ENCODE measurements around the gene KCNQ5.

Gene KCNQ5

DNA sequence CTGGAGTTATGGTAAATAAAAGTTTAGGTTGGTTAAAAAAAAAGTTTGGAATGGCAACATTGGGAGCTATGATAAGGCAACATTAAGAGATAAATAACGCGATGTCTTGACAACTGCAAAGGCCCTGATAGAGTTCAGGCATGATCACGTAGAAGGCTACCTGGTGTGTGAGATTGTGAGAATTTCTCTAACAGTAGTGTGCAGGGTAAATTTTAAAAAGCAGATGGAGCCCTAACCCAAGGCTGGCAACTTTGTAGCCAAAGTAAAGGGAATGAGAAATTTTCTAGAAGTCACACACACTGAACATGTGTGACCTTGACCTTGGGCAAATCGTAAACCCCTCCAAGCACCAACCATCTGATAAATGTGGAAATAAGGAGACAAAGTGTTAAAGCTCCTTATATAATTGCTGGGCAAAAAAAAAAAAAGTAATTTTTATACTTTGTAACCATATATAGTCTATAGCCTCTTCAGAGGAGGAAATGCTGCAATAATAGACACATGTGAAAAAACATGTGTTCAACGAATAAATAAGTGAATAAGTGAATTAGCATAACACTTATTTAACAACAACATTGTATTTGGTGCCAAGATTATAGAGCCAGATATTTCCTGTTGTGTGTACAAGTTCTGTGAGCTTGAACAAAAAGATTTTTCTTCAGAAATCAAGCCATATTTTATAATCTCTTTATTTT, 18.2 kb downstream of the KCNQ5 start:
- no peak for DNase-seq (ENCODE audit: low spot score)

DNA sequence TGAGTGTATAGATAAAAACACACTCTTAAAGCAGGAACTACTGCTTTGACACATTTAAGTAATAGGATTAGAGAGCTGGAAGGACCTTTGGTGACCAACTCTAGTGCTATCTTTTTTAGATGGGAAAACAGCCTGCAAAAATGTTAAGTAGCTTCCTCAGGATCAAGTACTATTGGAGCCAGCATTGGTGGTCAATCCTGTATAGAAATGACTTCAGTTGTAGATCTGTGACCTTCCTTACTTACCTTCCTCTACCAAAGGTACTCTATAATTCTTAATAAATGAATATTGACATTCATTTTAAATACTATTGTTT, 18.7 kb downstream of the KCNQ5 start:
- DNase-seq (ENCODE audit: low spot score) = no peak

DNA sequence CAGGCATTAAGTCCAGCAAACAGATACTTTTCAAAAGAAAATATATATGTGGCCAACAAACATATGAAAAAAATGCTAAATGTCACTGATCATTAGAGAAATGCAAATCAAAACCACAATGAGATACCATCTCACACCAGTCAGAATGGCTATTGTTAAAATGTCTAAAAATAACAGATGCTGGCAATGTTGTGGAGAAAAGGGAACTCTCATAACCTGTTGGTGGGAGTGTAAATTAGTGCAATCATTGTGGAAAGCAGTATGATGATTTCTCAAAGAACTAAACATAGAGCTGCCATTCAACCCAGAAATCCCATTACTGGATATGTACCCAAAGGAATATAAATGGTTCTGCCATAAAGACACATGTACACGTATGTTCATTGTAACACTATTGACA, 20.6 kb downstream of the KCNQ5 start:
- DNase-seq (ENCODE audit: low spot score) = no peak

DNA sequence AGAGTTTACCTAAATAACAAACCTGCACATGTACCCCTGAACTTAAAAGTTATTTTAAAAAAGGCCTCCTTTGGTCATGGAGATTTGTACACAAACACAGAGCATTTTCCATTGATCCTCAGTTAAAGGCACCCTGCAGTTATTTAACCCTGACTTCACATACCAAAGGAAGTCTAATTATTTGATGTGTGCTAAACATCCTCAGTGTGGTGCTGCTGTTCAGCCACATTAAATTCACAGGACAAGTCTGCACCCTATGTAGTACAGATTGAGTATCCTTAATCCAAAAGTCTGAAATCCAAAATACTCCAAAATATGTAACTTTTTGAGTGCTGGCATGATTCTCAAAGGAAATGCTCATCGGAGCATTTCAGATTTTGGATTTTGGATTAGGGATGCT, 21.4 kb downstream of the KCNQ5 start:
- DNase-seq (ENCODE audit: low spot score) = no peak

DNA sequence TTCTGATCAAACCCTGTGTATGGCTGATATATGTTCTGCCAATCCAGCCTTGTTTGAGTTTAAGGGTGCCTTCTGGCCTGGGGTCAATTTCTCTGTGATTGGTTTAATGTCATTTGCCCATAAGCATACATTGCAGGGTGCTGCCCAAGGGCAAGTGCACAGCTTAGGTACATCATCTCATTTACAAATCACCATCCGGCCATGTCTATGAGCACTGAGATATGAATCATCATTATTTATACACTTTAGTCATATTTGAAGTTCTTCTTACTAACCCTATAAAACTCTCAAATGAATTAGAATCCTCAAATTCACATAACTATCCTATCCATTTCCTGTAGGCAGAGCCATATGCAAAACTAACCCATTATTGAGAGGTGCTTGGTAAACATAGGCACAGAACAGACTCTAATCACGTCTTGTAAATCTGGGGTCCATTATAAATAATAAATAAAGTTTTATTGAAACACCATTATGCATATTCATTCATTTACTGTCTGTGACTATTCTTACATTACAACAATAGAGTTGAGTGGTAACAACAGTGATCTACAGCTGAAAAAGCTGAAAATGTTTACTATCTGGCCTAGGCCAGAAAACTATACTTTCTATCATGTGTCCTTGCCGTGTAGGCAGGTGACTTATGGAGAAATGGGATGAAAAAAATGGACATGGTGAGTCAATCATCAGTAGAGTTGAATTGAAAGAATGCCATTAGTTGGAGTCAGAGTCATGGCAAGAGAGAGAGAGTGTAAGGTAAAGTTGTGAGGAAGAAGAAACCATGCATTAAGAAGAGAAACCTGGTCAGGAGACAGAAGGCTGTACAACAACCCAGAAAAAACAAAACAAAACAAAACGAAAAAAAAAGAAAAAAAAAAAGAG, 25.0 kb downstream of the KCNQ5 start:
- DNase-seq (ENCODE audit: low spot score) = no peak

DNA sequence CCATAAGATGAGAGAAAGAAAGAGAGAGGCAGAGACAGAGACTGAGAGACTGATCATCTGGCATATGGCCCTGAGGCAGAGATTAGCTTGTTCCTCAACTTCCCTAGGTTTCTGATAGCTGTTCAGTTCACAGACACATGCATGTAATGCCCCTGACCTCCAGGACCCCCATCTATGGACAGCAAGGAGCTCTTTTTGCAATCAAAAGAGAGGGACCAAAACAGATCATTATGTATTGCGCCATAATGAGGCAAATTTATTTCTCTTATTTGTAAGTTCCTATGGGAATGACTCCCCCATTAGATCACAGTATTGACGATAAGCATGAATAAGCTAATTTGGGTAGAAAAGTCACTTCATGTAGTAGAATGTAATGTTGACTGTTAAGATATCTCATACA, 25.6 kb downstream of the KCNQ5 start:
- DNase-seq (ENCODE audit: low spot score) = no peak

DNA sequence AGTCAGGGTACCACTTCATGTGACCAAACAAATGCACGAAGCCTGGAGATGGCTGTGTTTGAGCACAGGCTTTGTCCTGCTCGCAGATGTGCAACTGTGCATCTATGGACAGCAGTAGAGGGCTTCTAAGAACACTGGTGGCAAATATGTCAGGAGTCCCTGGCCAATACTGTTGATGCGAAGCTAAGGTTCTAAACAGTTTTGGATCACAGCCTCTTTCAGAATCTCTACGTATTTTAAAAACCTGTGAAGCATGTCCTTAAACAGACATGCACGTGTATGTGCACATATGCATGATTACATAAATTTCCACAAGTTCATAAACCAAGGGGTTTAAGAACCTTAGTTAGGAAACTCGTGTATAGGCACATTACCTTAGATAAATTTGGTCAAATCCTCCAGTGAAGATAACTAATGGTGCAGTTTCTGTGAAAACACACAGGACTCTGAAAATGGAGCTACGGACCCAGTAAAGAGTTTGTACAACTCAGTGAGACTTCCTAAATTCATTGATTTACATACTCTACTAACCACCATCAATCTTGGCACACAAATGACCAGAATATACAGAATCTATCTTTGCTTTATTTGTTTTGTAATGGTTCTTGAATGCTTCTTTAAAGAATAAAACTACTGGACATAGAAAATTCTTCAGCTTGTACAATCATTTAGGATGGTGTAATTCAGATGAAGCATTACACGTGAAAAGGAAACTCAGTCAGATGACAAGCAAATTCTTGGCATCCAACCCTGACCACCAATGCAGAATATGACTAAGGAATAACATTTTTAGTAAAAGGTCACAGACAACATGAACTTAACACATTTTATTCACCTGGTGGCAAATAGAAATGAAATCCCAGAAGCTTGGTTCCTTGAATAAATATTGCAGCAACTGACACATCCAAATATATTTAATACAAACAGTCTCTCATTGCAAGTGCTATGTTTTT, 27.4 kb downstream of the KCNQ5 start:
- DNase-seq (ENCODE audit: low spot score) = peak; percentile 71

DNA sequence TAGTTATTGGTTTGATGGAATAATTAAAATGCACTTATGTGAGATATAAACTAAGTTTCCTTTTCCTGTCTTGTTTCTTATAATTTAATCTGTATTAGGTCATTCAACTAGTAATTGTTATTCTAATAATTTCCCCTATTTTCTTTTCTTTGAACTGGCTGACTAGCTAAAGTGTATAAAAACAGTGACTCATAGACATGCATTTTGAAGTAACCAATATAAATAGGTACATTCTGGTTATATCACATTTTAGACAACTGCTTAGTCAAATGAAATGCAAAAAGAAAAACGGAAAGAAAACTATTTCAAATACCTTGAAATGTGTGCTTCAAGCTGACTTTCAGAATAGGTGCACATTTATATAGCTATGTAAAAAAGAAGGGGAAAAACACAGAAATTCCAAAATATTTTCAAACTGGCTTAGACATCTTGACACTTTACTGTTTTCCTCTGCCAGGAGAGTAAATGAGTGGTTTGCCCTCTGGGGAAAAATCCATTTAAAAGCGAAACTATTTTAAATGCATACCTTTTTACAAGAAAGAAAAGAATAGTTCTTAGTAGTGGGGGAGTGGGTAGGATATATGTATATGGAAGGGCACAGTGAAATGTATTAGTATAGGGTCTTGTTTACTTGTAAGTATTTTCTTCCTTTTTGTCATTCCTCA, 28.3 kb downstream of the KCNQ5 start:
- no peak for DNase-seq (ENCODE audit: low spot score)

DNA sequence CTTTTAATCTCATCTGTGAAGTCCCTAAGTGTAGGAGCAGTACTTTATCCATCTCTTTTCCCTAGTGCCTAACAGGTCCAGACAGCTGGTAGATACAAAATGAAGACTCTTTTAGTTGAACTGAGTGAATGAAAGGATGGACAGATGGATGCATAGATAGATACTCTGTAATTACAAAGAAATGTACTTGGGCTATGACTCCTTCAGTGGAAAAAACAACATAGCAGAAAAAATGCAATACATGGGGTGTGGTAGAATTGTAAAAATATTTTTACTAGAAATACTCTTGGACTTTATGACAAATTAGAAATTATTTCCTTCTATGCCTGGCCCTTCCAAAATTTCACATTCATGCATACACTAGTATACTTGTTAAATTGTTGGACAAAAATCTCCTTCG, 29.3 kb downstream of the KCNQ5 start:
- no peak for DNase-seq (ENCODE audit: low spot score)

DNA sequence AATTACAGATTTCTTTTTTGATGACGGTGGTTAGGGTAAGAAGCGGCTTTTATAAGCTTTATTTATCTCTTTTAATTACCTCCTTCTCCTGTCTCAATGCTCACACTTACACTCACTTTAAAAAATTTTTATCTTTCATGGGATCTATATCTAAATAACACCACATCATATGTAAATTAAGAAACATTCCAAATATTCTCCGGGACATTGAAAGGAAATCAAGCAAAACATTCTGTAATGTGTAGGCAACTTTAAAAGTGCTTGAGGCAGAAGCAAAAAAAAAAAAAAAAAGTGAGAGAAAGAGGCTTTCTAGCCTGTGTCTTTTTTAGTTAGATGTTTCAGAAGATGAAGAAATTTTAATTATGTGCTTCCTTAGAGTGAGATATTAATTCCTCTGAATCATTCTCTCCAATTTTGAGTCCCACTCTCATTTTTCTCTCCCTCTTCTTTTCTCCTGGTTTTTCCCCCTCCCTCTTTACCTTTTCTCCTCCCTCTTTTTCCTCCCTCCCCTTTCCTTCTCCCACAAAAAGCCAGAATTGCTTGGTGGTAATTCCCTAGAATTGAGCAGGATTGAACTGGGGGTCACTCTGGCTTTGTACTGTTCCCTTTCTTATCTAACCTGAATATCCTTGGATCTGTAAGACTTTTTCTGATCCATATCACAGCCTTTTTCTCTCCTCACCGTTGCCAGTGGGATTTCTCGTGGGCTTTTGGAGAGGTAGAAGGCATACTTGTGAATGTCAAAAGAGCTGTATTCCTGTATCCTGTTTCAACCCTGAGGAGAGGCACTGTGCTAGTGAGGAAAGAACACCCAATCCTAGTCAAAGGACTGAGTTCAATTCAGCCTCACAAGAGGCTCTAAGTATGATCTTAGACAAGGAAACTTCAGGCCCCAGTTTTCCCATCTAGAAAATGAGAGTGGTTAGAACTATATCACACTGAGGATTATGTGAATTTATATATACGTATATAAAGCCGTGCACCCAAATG, 30.4 kb downstream of the KCNQ5 start:
- DNase-seq (ENCODE audit: low spot score) = no peak

DNA sequence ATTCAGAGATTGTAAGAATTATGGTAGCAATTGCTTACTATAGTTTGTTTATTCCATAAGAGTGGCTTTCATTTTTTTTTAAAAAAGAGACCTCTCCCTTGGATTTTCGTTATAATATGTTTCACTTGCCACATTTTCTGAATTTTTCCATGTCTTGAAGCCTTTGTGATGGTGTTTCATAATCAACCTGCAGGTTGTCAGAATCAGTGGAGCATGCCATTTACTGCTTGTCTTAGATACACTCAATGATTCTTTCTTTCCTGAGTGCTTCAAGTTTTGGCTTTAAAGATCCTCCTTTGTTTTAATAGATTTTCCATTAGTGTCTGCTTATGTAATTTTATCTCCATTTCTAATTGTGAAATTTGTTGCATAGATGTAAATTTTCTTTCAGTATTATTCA, 31.2 kb downstream of the KCNQ5 start:
- no peak for DNase-seq (ENCODE audit: low spot score)

DNA sequence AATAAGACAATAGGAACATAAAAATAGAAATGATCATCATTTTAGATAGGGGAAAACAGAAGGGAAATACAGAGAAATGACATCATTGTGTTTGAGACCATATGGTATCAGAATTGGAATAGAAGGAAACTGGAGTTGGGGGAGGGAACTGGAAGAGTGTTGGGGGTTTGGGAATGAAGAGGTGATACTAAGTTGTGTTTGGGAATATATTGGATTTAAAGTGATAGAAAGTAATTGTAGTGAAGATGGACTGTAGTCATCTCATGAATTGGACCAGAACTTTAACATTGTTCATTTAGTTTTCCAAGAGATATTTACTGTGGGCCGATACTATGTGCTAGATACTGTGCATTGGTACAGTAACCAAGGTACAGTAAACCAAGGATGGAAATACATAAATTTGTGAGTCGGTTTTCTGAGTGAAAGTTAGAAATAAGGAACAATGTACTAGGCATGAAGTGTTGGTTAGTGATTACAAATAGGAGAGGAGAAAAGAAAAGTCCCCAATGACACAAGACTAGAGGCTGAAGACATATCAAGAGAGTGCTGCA, 32.3 kb downstream of the KCNQ5 start:
- DNase-seq (ENCODE audit: low spot score) = no peak

DNA sequence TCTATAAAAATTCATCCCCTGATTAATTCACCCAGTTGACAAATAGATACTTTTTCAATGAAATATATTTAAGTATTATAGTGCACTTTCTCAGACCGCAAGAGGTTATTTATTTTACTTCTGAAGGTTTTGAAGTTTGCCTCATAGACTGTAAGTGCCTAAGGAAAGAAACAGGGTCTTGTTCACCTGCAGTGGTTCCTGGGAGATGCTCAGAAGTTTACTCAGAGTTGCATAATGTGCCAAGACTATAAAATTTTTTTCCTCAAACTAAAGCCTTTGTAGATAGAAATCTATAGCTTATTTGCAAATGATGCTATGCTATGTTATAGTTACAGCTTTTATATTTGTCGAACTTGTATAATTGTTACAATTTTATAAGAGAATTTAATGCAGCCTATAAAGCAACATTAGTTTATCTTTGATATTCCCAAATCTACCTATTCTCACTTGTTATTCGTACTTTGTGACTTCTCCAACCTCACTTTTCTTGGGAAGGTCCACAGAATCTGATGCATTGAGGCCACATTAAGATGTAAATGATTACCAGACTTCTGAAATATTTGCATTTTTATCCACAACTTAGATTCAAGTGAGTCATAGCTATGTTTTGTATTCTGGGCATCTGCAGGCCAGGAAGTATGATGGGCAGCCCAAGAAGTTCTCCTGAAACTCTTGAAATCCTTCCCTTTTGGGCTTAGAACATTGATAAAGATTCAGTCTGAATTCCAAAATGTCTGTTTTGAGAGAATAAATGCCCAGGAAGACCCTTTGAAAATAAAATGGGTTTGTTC, 35.7 kb downstream of the KCNQ5 start:
- no peak for DNase-seq (ENCODE audit: low spot score)

DNA sequence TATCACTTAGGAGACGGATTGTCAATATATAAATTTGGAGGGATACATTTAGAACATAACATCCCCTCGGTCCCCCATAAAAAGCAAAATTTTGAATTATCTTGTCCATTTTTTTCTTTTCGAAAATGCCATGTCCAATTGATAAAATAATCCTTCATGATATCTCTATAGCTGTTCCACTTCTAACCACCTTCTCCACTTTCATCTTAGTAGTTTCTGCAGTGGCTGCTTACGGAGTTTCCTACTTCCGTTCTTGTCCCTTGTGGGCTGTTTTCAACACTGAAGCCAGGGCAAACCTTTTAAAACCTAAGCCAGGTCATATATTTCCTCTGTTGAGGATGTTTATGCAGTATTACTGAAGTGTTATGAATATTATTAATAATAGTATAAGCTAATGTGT, 37.9 kb downstream of the KCNQ5 start:
- no peak for DNase-seq (ENCODE audit: low spot score)

DNA sequence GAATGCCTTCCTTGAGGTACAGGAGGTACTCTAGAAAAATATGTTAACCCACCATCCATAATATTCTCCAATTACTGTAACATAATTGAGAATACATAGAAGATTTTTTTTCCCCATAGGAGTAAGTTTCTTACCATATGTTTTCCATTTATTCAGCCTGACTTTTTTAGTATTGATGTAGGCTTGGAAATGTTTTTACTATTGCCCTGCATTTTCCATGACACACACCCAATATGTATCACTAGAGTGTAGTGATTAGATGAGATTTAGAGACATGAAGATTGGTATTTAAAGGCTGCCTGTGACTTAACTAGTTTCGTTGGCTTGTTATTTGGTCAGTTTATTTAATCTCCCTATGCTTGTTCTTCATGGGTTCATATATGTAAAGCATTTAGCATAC, 39.5 kb downstream of the KCNQ5 start:
- DNase-seq (ENCODE audit: low spot score) = no peak

DNA sequence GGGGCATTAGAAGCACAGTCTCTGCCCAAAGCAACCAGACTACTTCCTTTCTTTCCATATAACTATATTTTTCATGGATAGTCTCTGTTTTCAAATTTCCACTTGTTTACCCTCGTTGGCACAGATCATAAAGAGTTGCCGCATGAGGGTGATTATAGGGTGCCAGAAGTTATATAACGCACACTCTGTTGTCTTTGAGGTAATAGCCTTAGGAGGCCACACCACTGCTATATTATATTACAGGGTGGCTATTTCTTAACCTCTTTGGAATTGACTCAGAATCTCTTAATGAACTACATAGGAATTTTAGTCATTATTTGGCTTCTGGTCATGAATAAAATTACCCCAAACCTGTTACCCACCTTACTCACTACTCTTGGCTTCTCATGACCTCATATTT, 43.7 kb downstream of the KCNQ5 start:
- DNase-seq (ENCODE audit: low spot score) = no peak

DNA sequence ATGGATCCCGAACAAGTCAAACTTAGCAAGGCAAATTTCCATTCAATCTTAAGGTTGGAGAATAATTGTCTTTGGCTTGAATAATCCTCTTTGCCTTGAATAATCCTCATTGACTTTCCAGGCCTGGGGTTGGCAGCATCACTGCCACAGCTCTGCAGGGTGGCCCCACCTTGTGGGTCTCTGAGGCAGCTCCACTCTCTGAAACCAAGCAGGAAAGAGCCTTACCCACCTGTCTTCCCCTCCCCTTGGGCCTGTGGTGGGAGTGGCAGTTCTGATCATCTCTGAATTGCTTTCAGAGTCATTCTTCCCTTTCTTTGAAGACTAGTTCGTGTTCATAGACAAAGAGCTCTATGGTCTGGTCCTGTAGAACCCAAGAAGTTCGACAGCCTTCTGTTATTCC, 47.5 kb downstream of the KCNQ5 start:
- no peak for DNase-seq (ENCODE audit: low spot score)

DNA sequence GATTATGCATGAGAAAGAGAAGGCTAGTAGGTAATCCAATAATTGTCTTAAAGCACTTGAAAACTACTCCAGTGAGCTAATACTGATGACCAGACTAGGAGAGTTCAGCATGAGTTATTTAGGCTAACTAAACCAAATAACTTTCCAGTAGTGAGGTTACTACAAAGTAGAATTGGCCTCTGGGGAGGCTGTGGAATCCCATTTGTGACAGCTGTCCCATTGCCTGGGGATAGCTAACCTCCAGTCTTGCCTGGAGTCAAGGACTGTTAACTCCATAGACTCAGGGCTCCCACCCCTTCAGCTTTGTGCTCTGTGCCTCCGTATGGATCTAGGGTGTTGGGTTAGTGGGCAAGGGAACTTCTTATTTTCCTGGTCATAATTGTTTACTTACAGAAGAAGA, 51.0 kb downstream of the KCNQ5 start:
- DNase-seq (ENCODE audit: low spot score) = no peak

DNA sequence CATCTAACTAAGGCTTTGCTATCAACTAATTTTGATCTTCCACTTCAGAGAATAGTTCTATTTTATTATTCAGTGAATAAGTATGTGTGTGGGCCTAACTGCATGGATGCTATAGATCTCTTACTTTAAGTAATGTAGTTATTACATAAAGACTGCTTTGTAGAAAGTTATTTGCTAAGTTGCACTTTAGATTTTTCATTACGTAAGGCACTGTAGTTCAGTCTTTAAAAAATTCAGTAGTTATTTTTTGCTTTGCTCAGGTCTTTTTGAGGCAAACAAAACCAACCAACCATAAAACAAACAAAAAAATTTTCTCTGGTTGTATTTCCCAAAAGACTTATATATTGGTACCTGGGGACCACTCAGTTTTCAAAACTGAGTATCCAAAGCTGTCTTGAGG, 53.0 kb downstream of the KCNQ5 start:
- no peak for DNase-seq (ENCODE audit: low spot score)

DNA sequence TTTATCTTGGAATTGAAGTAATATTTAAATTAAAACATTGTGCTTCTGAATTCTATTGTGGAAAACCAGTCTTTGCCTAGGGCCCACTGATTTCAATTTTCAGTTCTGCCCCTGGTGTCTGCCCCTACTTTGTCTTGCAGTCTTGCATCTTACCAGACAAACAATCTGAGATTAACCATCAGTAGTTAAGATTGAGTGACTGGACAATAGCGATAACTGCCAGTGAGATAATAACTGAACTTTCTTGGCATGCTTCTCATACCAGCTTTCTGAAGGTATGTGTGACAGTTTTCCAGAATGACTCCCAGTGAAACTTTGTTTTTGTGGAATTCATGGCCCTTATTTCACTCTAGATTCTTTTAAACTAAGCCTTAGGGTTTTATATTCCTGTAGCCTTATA, 53.5 kb downstream of the KCNQ5 start:
- DNase-seq (ENCODE audit: low spot score) = no peak

All from activated CD4-positive, alpha-beta T cell treated with anti-CD3 and anti-CD28 coated beads, Interleukin-2, Interleukin-4, amounts not matched to agents 100 ng/mL and 50 ng/mL, durations not matched to agents 16 hours and 8 hours (primary cell).